HG03060 (cell line): ENCODE data around the gene GBF1.
"Not testable (repeated sequence)": the region's sequence is repeated elsewhere in the genome, so short reads cannot be mapped to it uniquely, and the experiment has no call there.

ENCODE experiments used
- ATAC-seq: cut with Tn5 transposase; IDR thresholded peaks from one replicate; pipeline ENCODE4 v1.9.1; 2021; ENCODE audit warnings: low read depth, moderate number of reproducible peaks; ENCODE audit not compliant: unreplicated experiment

GBF1 gene

DNA sequence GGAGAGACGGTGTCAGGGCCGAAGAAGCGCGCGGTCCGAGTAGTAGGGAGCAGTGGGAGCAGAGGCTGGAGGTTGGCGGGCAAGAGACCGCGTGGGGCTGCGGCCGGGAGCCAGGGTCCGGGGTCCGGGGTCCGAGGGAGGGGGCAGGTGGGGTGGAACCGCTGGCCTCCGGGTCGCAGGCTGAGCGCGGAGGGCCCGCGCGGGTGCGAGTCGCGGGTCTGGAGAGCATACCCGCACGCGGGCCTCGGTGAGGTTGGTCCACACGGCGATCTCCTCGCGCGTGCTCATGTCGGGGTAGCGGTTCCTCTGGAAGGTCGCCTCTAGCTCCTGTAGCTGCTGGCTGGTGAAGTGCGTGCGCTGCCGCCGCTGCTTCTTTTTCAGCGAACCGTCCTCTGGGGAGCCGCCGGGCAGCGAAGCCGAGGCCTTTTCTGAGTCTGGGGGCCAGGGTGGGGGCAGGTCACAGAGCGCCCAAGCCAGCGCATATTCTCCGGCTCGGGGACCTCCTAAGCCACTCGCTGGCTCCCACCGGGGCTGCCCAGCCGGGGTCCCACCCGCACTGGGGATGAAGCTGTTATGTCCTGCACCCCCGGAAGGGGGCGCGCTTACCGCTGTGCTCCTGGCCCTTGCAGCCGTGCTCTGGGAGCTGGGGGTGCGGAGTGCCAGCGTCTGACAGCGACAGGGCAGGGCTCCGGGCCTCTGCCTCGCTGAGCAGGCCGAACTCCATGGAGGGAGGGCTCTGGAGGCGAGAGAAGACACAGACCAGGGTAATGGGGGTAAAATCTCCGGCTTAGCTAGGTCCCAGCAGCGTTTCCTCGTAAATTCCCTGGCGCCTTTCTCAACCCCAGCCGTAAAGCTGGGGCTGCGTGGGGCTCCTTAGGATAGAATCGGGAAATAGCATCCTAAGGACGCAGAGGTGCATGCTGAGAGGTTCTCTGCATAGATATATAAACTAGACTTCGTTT lies 13.7 kb upstream of the GBF1 start:
- ATAC-seq: no peak

- ATAC-seq: no peak
Measured at GRCh38 chr10:102233997-102234396, 11.3 kb upstream of the GBF1 start.

GRCh38 chr10:102234888-102235597 lies 10.3 kb upstream of the GBF1 start:
- ATAC-seq: no peak

GRCh38 chr10:102235598-102235920 lies 9.8 kb upstream of the GBF1 start:
- no peak for ATAC-seq

GRCh38 chr10:102236006-102236405 lies 9.3 kb upstream of the GBF1 start:
- no peak for ATAC-seq

- no peak for ATAC-seq
Measured at GRCh38 chr10:102237711-102238252, 7.5 kb upstream of the GBF1 start.

DNA sequence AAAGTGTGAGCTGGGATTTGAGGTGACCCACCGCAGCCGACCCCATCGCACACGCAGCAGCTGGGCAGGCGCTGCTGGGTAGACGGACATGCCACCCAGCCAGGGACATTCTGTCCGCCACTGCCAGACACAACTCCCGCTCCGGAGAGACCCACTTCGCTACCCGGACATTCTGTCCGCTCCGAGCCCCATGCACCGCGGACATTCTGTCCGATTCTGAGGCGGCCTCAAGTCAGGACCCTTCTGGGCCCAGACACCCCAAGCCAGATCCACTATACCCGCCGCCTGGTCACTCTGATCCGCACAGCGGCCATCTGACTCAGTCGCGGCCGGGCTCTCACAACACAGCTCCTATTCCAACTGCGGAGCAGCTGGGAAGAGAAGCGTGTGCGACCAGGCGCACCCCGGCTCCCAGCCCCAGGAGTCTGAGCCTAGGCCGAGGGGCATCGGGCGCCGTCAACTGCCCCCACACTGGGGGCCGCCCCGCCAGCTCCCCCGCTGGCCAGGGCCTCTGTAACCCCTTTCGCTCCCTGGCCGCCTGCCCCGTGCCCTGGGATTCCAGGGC lies 4.8 kb upstream of the GBF1 start:
- ATAC-seq: no peak

DNA sequence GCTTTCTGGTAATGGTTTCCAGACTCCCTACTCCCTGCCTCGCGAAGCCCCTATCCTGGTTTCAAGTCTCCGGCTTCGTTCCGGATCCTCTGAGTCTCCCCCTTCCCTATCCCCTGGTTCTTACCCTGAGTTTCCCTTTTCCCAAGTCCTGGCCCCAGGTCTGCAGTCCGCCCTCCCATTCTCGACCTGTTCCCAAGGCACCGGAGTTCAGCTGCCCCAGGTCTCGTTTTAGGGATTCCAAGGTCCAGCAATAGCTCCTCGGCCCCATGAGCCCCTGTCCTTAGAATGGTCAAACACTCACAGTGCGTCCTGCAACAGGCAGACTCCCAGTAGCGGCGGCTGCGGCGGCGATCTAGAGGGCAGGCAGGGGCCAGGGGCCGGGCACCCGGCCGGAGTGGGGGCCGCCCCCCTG lies 4.3 kb upstream of the GBF1 start:
- no peak for ATAC-seq

DNA sequence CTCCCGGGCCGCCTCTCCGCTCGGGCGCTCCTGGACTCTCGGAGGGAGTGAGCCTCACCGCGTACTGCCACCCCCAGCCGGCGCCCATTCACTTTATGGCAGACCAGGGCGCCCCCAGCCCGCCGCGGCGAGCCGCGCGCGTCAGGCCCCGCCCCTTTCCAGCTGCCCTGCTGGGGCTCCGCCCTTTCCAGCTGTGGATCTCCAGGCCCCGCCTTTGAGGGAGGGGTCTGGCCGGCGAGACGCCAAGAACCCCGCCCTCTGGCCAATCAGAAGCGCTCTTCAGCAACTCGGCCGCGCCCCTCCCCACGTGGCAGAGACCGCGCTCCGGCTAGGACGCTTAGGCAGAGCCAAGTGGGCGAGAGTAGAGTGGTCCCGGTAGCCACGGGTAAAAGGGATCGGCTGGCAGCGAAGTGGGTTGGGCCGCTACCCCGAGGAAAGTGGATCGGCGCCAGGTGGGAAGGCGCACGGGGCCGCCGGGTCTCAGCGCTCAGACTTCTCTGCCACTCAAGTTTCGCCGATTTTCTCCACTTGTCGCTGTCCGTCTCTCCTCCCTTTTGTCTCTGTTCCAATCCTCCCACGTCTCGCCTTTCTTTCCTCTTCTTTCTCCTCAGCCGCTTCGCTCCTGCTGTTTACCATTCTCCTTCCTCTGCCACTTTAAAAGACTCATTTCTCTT lies 3.8 kb upstream of the GBF1 start, which contains the start of gene PITX3:
TSS of gene PITX3 (minus strand) at position 69 of the 674 bp plus-strand sequence. CDS start 9,432 bp downstream, outside the sequence.
- no peak for ATAC-seq

GRCh38 chr10:102242118-102242485 lies 3.2 kb upstream of the GBF1 start:
- no peak for ATAC-seq

DNA sequence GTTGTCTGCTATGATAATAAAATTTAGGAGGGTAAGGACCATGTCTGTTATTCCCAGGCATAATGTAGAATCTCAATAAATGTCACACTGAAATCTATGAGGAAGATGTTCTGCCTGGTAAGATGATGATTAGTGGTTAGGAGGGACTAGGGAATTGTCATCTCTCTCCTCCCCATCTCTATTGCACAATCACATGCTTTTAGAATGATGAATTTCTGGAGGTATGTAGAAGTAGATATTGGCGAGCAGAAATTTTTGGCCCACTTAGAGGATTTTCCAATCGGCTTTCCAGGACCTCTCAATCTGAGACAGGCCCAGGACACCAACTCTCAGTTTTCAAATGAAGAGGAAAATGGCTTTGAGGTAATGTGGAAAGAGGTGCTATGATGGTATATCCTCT lies 2.0 kb upstream of the GBF1 start:
- no peak for ATAC-seq

DNA sequence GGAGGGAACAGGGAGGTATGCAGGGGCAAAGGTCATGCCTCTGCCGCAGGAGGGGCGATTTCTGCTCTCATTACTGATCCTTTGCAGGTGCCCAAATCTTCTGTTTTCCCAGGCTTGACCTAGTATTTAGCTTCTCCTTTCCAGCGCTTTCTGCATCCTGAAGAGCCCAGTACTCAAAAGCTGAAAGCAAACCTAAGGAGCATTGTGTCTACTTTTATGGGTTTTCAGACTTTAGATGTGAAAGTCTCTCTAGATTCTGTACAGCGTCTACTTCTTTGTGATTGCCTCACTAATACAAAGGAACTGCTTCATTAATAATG lies 560 bp downstream of the GBF1 start:
- no peak for ATAC-seq

- no peak for ATAC-seq
Measured at GRCh38 chr10:102246261-102246660, 929 bp downstream of the GBF1 start.

- no peak for ATAC-seq
Measured at GRCh38 chr10:102247734-102248133, 2.4 kb downstream of the GBF1 start.

DNA sequence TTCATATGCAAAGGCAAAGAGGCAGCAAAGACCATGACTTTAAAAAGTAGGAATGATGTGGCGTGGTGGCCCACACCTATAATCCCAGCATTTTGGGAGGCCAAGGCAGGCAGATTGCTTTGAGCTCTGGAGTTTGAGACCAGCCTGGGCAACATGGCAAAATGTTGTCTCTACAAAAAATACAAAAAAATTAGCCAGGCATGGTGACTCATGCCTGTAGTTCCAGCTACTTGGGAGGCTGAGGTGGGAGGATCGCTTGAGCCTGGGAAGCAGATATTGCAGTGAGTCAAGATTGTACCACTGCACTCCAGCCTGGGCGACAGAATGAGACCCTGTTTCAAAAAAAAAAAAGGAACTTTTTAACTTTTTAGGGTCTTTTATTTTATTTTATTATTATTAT lies 7.2 kb downstream of the GBF1 start:
- not testable (repeated sequence) for ATAC-seq

DNA sequence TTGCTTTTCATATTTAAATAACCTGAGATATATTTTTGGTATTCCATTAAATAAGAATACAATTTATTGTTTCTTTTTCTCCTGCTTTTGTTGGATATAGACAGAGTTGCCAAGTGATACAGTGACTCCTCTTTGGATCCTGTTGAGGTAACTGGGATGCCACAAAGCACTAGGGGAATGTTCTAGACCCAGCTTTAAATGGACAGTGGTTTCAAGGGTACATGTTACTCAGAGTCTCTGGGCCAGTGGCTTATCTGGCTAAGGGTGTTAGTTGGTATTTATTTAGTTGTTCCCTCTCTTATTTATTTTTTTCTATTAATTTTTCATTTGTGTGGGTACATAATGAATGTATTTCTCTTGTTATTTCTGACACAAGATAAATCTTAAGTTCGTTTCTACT lies 9.1 kb downstream of the GBF1 start:
- ATAC-seq: no peak

GRCh38 chr10:102255404-102255803 lies 10.1 kb downstream of the GBF1 start:
- no peak for ATAC-seq

DNA sequence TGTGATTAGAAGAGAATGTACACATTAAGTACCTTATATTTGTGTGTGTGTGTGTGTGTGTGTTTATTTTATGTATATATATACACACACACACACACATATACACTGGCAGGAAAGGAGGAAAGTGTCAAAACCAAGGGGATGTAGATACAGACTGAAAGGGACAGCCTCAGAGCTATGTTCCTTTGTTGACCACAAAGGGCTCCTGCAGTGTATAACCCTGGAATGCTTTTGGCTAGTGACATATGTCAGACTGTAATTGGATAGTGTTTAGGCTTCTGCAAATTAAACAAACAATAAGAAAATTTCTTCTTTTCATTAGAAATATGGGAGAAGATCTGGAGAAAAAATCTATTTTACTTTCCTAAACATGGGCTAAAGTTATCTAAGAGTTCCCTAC lies 15.9 kb downstream of the GBF1 start:
- ATAC-seq: no peak

DNA sequence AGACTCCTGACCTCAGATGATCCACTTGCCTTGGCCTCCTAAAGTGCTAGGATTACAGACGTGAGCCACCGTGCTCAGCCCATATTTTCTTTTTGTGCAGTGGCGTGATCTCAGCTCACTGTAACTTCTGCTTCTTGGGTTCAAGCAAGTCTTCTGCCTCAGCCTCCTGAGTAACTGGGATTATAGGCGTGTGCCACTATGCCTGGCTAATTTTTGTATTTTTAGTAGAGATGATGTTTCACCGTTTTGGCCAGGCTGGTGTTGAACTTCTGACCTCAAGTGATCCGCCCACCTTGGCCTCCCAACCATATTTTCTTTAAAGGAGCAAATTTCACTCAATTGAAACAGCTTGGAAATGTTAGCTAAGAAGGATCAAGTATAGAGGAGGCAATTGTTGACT lies 16.5 kb downstream of the GBF1 start:
- ATAC-seq: no peak

DNA sequence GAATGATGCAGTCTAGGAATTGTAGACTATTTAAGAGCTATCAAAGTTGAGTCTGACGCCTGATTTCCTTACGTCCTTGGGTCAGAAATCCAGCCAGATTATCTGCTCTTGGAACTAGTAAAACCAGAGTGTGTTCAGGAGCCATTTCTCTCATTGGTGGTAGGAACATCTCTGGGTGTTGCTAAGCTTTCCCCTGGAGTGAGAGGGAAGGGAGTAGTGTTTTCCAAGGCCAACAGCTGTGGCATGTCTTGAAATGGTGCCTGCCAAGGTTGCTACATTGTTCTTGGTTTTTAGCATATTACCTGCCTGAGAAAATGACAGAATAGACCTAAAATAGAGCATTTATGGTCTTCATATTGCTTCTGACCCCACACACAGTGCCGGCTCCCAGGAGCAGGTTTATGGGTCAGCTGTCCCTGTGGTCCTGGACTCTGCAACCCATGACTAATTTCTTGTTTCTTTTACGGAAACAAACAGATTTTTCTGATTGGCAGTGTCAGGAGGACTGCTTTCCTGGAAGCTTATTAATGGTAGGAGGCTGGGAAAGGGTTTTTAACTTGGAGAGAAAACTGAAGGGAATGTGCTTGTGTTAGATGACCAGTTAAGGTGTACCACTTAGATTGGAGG lies 17.5 kb downstream of the GBF1 start:
- no peak for ATAC-seq
